PC-3 (cell line): ENCODE data around the gene TMEM45B. TPM values are rescaled to one million over a fixed set of nuclear protein-coding genes. Genes with fewer than 3 reads are reported as not detected.
A peak's percentile ranks its signal among the peaks of the same experiment; 100 is the strongest.

Source experiments
- ATAC-seq: fragments of 200-7000 bp; cut with Tn5 transposase; 2 replicates; pipeline ENCODE4 v1.9.1; 2020; ENCODE audit warnings: mild to moderate bottlenecking, moderate library complexity
- BruUV-seq: library from RNA; stranded (reverse); fragments of 400-500 nt; replicated peaks from 2 replicates; lab custom pipeline; 2021; lab: Mats Ljungman, UMichigan
- CTCF ChIA-PET: fragments of 300-600 bp; sonication (Branson Sonifier 250); formaldehyde crosslinking; loops from one replicate; lab custom pipeline; 2022; ENCODE audit warnings: antibody characterized with exemption; lab: Charles Lee
- POLR2A ChIA-PET: fragments of 300-600 bp; sonication (Branson Sonifier 250); formaldehyde crosslinking; loops from one replicate; lab custom pipeline; 2022; ENCODE audit warnings: antibody characterized with exemption; ENCODE audit not compliant: unreplicated experiment; lab: Charles Lee
- DNase-seq: peaks from one replicate; pipeline ENCODE4 v3.0.0-alpha.2; 2015
- H2AFZ ChIP-seq: fragments of 300-600 bp; sonication (generic); 2 replicates; pipeline ENCODE4 v1.6.0; 2016; ENCODE audit warnings: antibody characterized with exemption, low read length
- H3F3A ChIP-seq: fragments of 300-600 bp; sonication (generic); one replicate; pipeline ENCODE4 v1.6.0; 2017; ENCODE audit warnings: antibody characterized with exemption, low read length, control low read depth, mild to moderate bottlenecking; ENCODE audit not compliant: unreplicated experiment
- H3K27ac ChIP-seq: fragments of 300-600 bp; sonication (generic); 2 replicates; pipeline ENCODE4 v1.5.1; 2016; ENCODE audit warnings: mild to moderate bottlenecking, low read length
- H3K27me3 ChIP-seq: fragments of 300-600 bp; sonication (generic); 2 replicates; pipeline ENCODE4 v1.6.1; 2016; ENCODE audit warnings: low read length, mixed read lengths
- H3K36me3 ChIP-seq: fragments of 300-600 bp; sonication (generic); 2 replicates; pipeline ENCODE4 v1.6.1; 2016; ENCODE audit warnings: low read depth, mixed run types, low read length, mixed read lengths
- H3K4me1 ChIP-seq: fragments of 300-600 bp; sonication (generic); 2 replicates; pipeline ENCODE4 v1.5.1; 2016; ENCODE audit warnings: low read length; ENCODE audit not compliant: insufficient read depth
- H3K4me2 ChIP-seq: fragments of 300-600 bp; sonication (generic); 2 replicates; pipeline ENCODE4 v1.6.0; 2016; ENCODE audit warnings: low read length
- H3K4me3 ChIP-seq: fragments of 300-600 bp; sonication (generic); 2 replicates; pipeline ENCODE4 v1.5.1; 2016; ENCODE audit warnings: mild to moderate bottlenecking, low read length, mixed read lengths
- H3K79me2 ChIP-seq: fragments of 300-600 bp; sonication (generic); 2 replicates; pipeline ENCODE4 v1.6.1; 2017; ENCODE audit warnings: low read length, mixed read lengths
- H3K9ac ChIP-seq: fragments of 300-600 bp; sonication (generic); 2 replicates; pipeline ENCODE4 v1.6.0; 2016; ENCODE audit warnings: mild to moderate bottlenecking, low read length
- H3K9me2 ChIP-seq: fragments of 300-600 bp; sonication (generic); replicated peaks from 2 replicates; pipeline ENCODE4 v1.6.1; 2016; ENCODE audit warnings: mixed run types, low read length, mixed read lengths
- H3K9me3 ChIP-seq: fragments of 300-600 bp; sonication (generic); 2 replicates; pipeline ENCODE4 v1.6.1; 2016; ENCODE audit warnings: low read length, mixed read lengths
- H4K20me1 ChIP-seq: fragments of 300-600 bp; sonication (generic); 2 replicates; pipeline ENCODE4 v1.6.1; 2016; ENCODE audit warnings: low read length, mixed read lengths
- EZH2 ChIP-seq: fragments of 300-600 bp; sonication (generic); IDR thresholded peaks from one replicate; pipeline ENCODE4 v1.6.1; 2017; ENCODE audit warnings: antibody characterized with exemption, mild to moderate bottlenecking, low read length; ENCODE audit not compliant: unreplicated experiment
- EZH2phosphoT487 ChIP-seq: fragments of 300-600 bp; sonication (generic); IDR thresholded peaks from 2 replicates; pipeline ENCODE4 v1.6.1; 2018; ENCODE audit warnings: mild to moderate bottlenecking, antibody characterized with exemption, low read length, borderline replicate concordance
- intact Hi-C: fragments of 100-400 bp; cut with micrococcal nuclease; formaldehyde crosslinking; loops from 2 replicates; pipeline ENCODE4 v1.9.0; 2023
- total RNA-seq: library from RNA; depleted of rRNA; stranded (reverse); fragments of >200 nt; gene quantifications from 2 replicates; pipeline ENCODE4 v1.2.3, GENCODE V29; 2014
- TF ChIP-seq, protein P1 (sequence below): fragments of 300-600 bp; sonication (generic); conservative IDR thresholded peaks from 2 replicates; pipeline ENCODE4 v1.5.1; 2017; ENCODE audit warnings: antibody characterized with exemption, low read depth, mild to moderate bottlenecking, low read length

TMEM45B gene
- total RNA-seq, 1 experiment from 2014 or later, result 30.4 TPM

DNA sequence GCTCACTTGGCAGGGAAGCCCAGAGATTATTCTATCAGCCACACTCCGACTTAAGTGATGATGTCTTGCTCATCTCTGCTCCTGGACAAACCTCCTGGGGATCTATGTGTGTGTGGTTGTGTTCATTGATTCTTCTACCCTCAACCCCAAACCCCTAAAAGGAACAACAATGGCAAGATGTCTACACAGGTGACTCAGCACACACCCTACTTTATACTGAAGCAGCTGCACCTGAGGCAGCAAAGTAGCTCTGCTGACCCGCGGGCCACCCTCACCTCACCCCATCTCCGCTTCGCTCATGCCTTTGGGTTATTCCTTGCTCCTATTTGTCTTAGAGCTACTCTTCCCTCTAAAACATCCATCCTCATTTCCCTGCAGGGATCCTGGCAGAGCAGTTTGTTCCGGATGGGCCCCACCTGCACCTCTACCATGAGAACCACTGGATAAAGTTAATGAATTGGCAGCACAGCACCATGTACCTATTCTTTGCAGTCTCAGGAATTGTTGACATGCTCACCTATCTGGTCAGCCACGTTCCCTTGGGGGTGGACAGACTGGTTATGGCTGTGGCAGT lies 38.7 kb downstream of the TMEM45B start:
- no peak overlapping the region for H2AFZ ChIP-seq
- no peaks in the 10 kb centered on the region for H4K20me1 ChIP-seq
- H3K27me3 ChIP-seq, result no peaks in the 10 kb centered on the region
- TF ChIP-seq EZH2 (no peak), EZH2phosphoT487 (no peak)
- TF ChIP-seq, protein P1, sequence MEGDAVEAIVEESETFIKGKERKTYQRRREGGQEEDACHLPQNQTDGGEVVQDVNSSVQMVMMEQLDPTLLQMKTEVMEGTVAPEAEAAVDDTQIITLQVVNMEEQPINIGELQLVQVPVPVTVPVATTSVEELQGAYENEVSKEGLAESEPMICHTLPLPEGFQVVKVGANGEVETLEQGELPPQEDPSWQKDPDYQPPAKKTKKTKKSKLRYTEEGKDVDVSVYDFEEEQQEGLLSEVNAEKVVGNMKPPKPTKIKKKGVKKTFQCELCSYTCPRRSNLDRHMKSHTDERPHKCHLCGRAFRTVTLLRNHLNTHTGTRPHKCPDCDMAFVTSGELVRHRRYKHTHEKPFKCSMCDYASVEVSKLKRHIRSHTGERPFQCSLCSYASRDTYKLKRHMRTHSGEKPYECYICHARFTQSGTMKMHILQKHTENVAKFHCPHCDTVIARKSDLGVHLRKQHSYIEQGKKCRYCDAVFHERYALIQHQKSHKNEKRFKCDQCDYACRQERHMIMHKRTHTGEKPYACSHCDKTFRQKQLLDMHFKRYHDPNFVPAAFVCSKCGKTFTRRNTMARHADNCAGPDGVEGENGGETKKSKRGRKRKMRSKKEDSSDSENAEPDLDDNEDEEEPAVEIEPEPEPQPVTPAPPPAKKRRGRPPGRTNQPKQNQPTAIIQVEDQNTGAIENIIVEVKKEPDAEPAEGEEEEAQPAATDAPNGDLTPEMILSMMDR, result no peak
- H3K27ac ChIP-seq, result peak overlapping the region; percentile 95
- H3K4me1 ChIP-seq, result peaks cover 49% of the 10 kb centered on the region
- H3K4me2 ChIP-seq, result peak overlapping the region; percentile 66
- no peaks in the 10 kb centered on the region for H3K9me3 ChIP-seq
- CTCF ChIA-PET, result interaction anchor here (0.6 kb wide), 1 partner anchor 626 kb away, joined by 4 read pairs; no protein-coding TSS in a partner anchor
- no peaks in the 10 kb centered on the region for H3K9me2 ChIP-seq
- POLR2A ChIA-PET, result interaction anchor here (0.7 to 1.1 kb wide), 2 partner anchors 26 to 659 kb away, joined by 4 to 8 read pairs; no protein-coding TSS in a partner anchor
- H3K36me3 ChIP-seq, result peaks cover 16% of the 10 kb centered on the region
- intact Hi-C loops, result loop anchor here (1.0 to 5.0 kb wide), 3 partner anchors 8 to 487 kb away; partner anchors contain the start of gene TMEM45B
- peaks cover 9% of the 10 kb centered on the region for H3F3A ChIP-seq
- peak; percentile 5 for ATAC-seq
- peak; percentile 42 for DNase-seq
- H3K9ac ChIP-seq, result peak overlapping the region; percentile 79
- peaks cover 8% of the 10 kb centered on the region; the same call in 1 of the 2 replicates for H3K79me2 ChIP-seq
- peak overlapping the region; percentile 3; the same call in 1 of the 2 replicates for H3K4me3 ChIP-seq
- TSS peak; percentile 64 for BruUV-seq

DNA sequence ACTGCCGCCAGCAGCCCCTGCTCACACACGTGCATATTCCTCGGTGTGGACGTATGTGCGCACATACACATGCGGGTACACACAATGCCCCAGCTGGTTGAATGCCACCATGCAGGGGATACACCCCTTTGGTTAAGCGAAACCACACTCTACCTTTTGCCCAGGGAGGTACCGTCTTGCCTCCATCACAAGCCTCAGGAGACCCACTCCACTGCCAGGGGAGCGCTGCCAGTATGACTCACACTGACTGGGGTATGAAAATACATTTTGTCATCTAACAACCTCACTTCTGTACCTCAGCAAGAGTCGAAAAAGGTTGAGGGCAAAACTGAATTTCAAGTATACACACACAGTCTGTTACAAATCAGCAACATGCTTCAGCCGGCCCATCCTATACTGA lies 39.4 kb downstream of the TMEM45B start:
- H2AFZ ChIP-seq, result no peak overlapping the region

More for the DNA sequence above, 39.4 kb downstream of the TMEM45B start:
- POLR2A ChIA-PET, result no interaction called here
- Histone ChIP-seq H3K9me2 (no peaks in the 10 kb centered on the region), H4K20me1 (no peaks in the 10 kb centered on the region), H3K4me1 (peaks cover 54% of the 10 kb centered on the region), H3K27ac (peak overlapping the region; percentile 95), H3K79me2 (peaks cover 14% of the 10 kb centered on the region), H3K27me3 (no peaks in the 10 kb centered on the region), H3K4me3 (no peak overlapping the region), H3K9ac (peak overlapping the region; percentile 79), H3K9me3 (no peaks in the 10 kb centered on the region), H3K4me2 (peak overlapping the region; percentile 66), H3F3A (peaks cover 9% of the 10 kb centered on the region), H3K36me3 (peaks cover 21% of the 10 kb centered on the region)
- CTCF ChIA-PET, result no interaction called here
- DNase-seq (peak; percentile 84), ATAC-seq (peak; percentile 51)
- BruUV-seq, result no TSS peak
- TF ChIP-seq, protein P1, result no peak
- TF ChIP-seq EZH2phosphoT487, result no peak
- TF ChIP-seq EZH2, result no peak
- intact Hi-C loops, result no loop called here
